ENCODE measurements around the gene LIPA.

DNA sequence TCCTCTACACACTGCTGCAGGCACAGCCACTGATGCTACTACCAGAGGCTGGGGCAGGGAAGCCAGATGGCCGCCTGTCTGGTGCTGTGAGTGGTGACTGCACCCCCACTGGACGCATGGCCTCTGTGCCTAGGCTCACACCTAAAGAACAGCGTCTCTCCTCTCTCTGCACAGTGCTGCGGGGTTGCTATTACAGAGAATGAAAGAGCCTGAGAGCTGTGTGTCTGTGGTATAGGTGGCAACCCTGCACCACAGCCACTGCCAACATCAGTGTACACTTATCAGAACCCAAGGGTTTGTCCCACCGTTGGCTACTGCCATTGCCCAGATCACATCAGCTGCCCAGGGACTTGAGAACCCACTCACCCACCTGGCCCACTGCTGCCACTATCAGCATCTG is 46.2 kb upstream of the LIPA start:
- TF ChIP-seq CTCF (IDR thresholded peaks at IDR 0.05; ENCODE audit: insufficient read depth, low read depth, low read length): no peak
- TF ChIP-seq EZH2 (IDR thresholded peaks at IDR 0.05; ENCODE audit: insufficient read depth, low read length): no peak

All from astrocyte (in vitro differentiated cells and primary cell).